ENCODE results near the gene SDHB.

DNA sequence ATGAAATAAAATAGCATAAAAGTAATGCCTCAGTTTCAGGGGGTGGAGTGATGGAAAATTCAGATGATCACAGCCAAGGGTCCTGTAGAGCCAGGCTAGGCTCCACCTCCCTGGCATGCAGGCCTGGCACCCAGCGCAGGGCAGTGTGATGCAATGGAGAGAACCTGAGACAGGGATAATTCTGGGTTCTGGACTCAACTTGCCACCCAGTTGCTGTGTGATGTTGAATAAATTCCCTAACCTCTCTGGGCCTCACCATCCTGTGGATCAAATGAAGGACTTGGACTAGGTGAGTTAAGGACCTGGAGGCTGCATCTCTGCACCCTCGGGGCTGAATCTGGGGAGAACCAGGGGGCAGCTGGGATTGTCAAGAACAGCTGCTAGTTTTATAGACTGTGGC is 48.4 kb upstream of the SDHB start:
- TF ChIP-seq, protein P1, sequence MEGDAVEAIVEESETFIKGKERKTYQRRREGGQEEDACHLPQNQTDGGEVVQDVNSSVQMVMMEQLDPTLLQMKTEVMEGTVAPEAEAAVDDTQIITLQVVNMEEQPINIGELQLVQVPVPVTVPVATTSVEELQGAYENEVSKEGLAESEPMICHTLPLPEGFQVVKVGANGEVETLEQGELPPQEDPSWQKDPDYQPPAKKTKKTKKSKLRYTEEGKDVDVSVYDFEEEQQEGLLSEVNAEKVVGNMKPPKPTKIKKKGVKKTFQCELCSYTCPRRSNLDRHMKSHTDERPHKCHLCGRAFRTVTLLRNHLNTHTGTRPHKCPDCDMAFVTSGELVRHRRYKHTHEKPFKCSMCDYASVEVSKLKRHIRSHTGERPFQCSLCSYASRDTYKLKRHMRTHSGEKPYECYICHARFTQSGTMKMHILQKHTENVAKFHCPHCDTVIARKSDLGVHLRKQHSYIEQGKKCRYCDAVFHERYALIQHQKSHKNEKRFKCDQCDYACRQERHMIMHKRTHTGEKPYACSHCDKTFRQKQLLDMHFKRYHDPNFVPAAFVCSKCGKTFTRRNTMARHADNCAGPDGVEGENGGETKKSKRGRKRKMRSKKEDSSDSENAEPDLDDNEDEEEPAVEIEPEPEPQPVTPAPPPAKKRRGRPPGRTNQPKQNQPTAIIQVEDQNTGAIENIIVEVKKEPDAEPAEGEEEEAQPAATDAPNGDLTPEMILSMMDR (IDR thresholded peaks at IDR 0.05), result no peak
- no peak for TF ChIP-seq POLR2AphosphoS5 (IDR thresholded peaks at IDR 0.05)

Data from prostate gland (tissue), 2 donors.